SK-N-SH (cell line): ENCODE results near the gene LRRC43. TPM values are rescaled to one million over a fixed set of nuclear protein-coding genes. Genes with fewer than 3 reads are reported as not detected.

Experiments
- CTCF ChIA-PET: fragments of 300-600, 350-600 bp; formaldehyde crosslinking; extraction: SDS; loops from one replicate; lab custom pipeline; 2021; lab: Yijun Ruan, JAX
- POLR2A ChIA-PET: fragments of 350-600 bp; sonication (Branson Sonifier 250); formaldehyde crosslinking; extraction: SDS; loops from one replicate; lab custom pipeline; 2020; ENCODE audit warnings: antibody characterized with exemption, inconsistent platforms; lab: Yijun Ruan, JAX
- DNase-seq: peaks from one replicate; pipeline ENCODE4 v3.0.0; 2012
- H2AFZ ChIP-seq: fragments of 200-600 bp; sonication (generic); 2 replicates; pipeline ENCODE4 v1.8.1; 2016; ENCODE audit warnings: antibody characterized with exemption, mild to moderate bottlenecking, low read depth
- H3F3A ChIP-seq: fragments of 200-600 bp; sonication (generic); replicated peaks from 2 replicates; pipeline ENCODE3; 2016; ENCODE audit warnings: antibody characterized with exemption, mild to moderate bottlenecking; ENCODE audit not compliant: insufficient read depth
- H3K27ac ChIP-seq, 2 experiments: fragments of 200-500 bp in 1 of 2; fragments of 200-600 bp in 1 of 2; sonication (Bioruptor generic) in 1 of 2; sonication (generic), shearing (Covaris generic) in 1 of 2; 2 replicates each; pipeline versions ENCODE4 v1.5.1 to v1.6.1; 2014 to 2016; ENCODE audit warnings: low read depth in 2 of 2, inconsistent platforms in 1 of 2, low read length in 1 of 2, mild to moderate bottlenecking in 1 of 2, mixed read lengths in 1 of 2
- H3K27me3 ChIP-seq: fragments of 200-600 bp; sonication (generic), shearing (Covaris generic); 2 replicates; pipeline ENCODE4 v1.6.1; 2016; ENCODE audit warnings: mixed run types; ENCODE audit not compliant: insufficient read depth
- H3K36me3 ChIP-seq, 2 experiments: fragments of 200-500 bp in 1 of 2; fragments of 200-600 bp in 1 of 2; sonication (Bioruptor generic) in 1 of 2; sonication (generic) in 1 of 2; replicated peaks in 1 of 2; 2 replicates each; pipeline versions ENCODE3 to v1.5.1; 2014 to 2016; ENCODE audit warnings: low read length in 1 of 2, mild to moderate bottlenecking in 1 of 2; ENCODE audit not compliant: insufficient read depth in 2 of 2, control insufficient read depth in 1 of 2
- H3K4me1 ChIP-seq, 2 experiments: fragments of 200-500 bp in 1 of 2; fragments of 200-600 bp in 1 of 2; sonication (Bioruptor generic) in 1 of 2; sonication (generic), shearing (Covaris generic) in 1 of 2; 2 replicates each; pipeline versions ENCODE4 v1.5.1 to v1.6.1; 2014 to 2016; ENCODE audit warnings: low read depth in 1 of 2, low read length in 1 of 2, mixed run types in 1 of 2; ENCODE audit not compliant: insufficient read depth in 2 of 2, control insufficient read depth in 1 of 2
- H3K4me2 ChIP-seq: fragments of 200-600 bp; sonication (generic), shearing (Covaris generic); 2 replicates; pipeline ENCODE4 v1.6.1; 2017; ENCODE audit warnings: mixed run types
- H3K4me3 ChIP-seq, 2 experiments: fragments of 200-500 bp in 1 of 2; fragments of 200-600 bp in 1 of 2; sonication (Bioruptor generic) in 1 of 2; sonication (generic), shearing (Covaris generic) in 1 of 2; 2 replicates each; pipeline versions ENCODE4 v1.5.1 to v1.8.1; 2014 to 2016; ENCODE audit warnings: low read depth in 2 of 2, inconsistent platforms in 1 of 2, low read length in 1 of 2, mild to moderate bottlenecking in 1 of 2, mixed read lengths in 1 of 2, moderate library complexity in 1 of 2
- H3K79me2 ChIP-seq: fragments of 200-600 bp; sonication (generic); 2 replicates; pipeline ENCODE4 v1.8.1; 2017; ENCODE audit warnings: mild to moderate bottlenecking; ENCODE audit not compliant: insufficient read depth
- H3K9ac ChIP-seq: fragments of 200-600 bp; sonication (generic); 2 replicates; pipeline ENCODE4 v1.6.1; 2017; ENCODE audit warnings: mixed run types
- H3K9me2 ChIP-seq: fragments of 200-600 bp; sonication (generic); 2 replicates; pipeline ENCODE4 v1.6.1; 2017; ENCODE audit warnings: mixed run types
- H3K9me3 ChIP-seq: fragments of 200-600 bp; sonication (generic); 2 replicates; pipeline ENCODE4 v1.6.1; 2017; ENCODE audit warnings: mixed run types, mild to moderate bottlenecking, moderate library complexity
- H4K20me1 ChIP-seq: fragments of 200-600 bp; sonication (generic); 2 replicates; pipeline ENCODE4 v1.6.1; 2017; ENCODE audit warnings: mild to moderate bottlenecking, mixed run types; ENCODE audit not compliant: insufficient read depth
- EP300 ChIP-seq, 2 experiments: IDR thresholded peaks; 2 replicates each; pipeline versions ENCODE4 v1.4.0 to v1.6.1; 2012; ENCODE audit warnings: borderline replicate concordance in 1 of 2, low read depth in 1 of 2, low read length in 1 of 2
- FOSL2 ChIP-seq: IDR thresholded peaks from 2 replicates; pipeline ENCODE4 v1.4.0; 2012; ENCODE audit warnings: low read depth, mild to moderate bottlenecking, moderate library complexity, borderline replicate concordance
- FOXJ3 ChIP-seq: sonication (generic); formaldehyde crosslinking; IDR thresholded peaks from 2 replicates; pipeline ENCODE4 v1.5.1; 2020; ENCODE audit warnings: mild to moderate bottlenecking, missing genetic modification reagents
- NRF1 ChIP-seq: IDR thresholded peaks from 2 replicates; pipeline ENCODE4 v1.6.1; 2012; ENCODE audit warnings: low read depth, mild to moderate bottlenecking, low read length
- POLR2AphosphoS5 ChIP-seq: IDR thresholded peaks from 2 replicates; pipeline ENCODE4 v1.6.1; 2012; ENCODE audit warnings: low read depth, low read length
- RCOR1 ChIP-seq: fragments of 150-350 bp; IDR thresholded peaks from 2 replicates; pipeline ENCODE4 v1.6.1; 2017; ENCODE audit warnings: antibody characterized with exemption, low read length
- SIN3A ChIP-seq: IDR thresholded peaks from 2 replicates; pipeline ENCODE4 v1.6.1; 2012; ENCODE audit warnings: low read depth, mild to moderate bottlenecking, low read length, moderate library complexity, borderline replicate concordance
- SMC3 ChIP-seq: IDR thresholded peaks from 2 replicates; pipeline ENCODE4 v1.6.1; 2012; ENCODE audit warnings: low read depth, low read length, improper control_type of control experiment
- TCF12 ChIP-seq: IDR thresholded peaks from 2 replicates; pipeline ENCODE4 v1.4.0; 2012
- TEAD4 ChIP-seq: IDR thresholded peaks from 2 replicates; pipeline ENCODE4 v1.4.0; 2012; ENCODE audit warnings: mild to moderate bottlenecking, borderline replicate concordance; ENCODE audit not compliant: insufficient read depth
- WGBS: methylation state at CpG from one replicate; pipeline ENCODE4 v1.1.6; 2017; ENCODE audit warnings: low lambda C conversion rate; 5-methylcytosine and 5-hydroxymethylcytosine counted together
- polyA plus RNA-seq, 3 experiments: library from polyadenylated mRNA; depleted of rRNA; stranded (reverse); fragments of >200 nt; gene quantifications; 2 replicates each; pipeline ENCODE4 v1.2.3, GENCODE V29; 2012
- TF ChIP-seq, protein P1 (sequence below): fragments of 150-350 bp; IDR thresholded peaks from 2 replicates; pipeline ENCODE4 v1.6.1; 2016; ENCODE audit warnings: mild to moderate bottlenecking, low read depth, low read length
- TF ChIP-seq, protein P2 (sequence below): fragments of 150-350 bp; IDR thresholded peaks from 2 replicates; pipeline ENCODE4 v1.6.1; 2017; ENCODE audit warnings: antibody characterized with exemption, low read length, low read depth, borderline replicate concordance

Gene LRRC43
- polyA plus RNA-seq, 1 of the 3 experiments (the other 2 are of a cell fraction) = 0.94 TPM

DNA sequence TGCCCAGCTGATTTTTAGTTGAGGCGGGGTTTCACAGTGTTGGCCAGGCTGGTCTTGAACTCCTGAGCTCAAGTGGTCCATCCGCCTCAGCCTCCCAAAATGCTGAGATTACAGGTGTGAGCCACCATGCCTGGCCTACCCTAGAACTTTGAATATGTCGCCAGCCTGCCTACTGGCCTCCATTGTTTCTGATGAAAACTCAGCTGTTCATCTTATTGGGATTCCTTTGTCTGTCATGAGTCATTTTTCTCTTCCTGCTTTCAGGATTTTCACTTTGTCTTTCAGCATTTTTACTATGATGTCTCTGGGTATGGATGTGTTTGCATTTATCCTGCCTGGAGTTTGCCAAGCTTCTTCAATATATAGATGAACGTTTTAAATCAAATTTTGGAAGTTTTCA lies 12.5 kb downstream of the LRRC43 start:
- POLR2A ChIA-PET = no interaction called here
- no peak for DNase-seq
- TF ChIP-seq RCOR1 = no peak
- TF ChIP-seq, protein P1, sequence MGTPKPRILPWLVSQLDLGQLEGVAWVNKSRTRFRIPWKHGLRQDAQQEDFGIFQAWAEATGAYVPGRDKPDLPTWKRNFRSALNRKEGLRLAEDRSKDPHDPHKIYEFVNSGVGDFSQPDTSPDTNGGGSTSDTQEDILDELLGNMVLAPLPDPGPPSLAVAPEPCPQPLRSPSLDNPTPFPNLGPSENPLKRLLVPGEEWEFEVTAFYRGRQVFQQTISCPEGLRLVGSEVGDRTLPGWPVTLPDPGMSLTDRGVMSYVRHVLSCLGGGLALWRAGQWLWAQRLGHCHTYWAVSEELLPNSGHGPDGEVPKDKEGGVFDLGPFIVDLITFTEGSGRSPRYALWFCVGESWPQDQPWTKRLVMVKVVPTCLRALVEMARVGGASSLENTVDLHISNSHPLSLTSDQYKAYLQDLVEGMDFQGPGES = no peak
- TF ChIP-seq, all 33 proteins: peak for 0

DNA sequence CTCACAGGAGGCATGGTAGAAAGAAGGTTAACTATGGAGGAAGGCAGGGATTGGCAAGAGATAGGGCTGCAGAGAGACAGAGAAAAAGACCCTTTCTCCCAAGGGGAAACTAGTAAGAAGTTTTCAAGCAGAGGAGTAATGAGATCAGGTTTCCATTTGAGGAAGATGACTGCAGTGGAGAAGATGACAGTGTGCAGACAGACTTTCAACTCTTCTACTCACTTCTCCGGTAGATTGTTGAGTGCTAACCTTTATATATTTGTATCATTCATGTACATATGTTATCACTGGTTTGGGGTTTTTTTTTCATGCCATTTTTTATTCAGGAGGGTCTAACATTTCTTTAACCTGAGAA lies 14.7 kb downstream of the LRRC43 start:
- Histone ChIP-seq H2AFZ (no peak overlapping the region), H4K20me1 (no peaks in the 10 kb centered on the region), H3K36me3 (no peaks in the 10 kb centered on the region), H3K79me2 (no peaks in the 10 kb centered on the region), H3K4me3 (no peak overlapping the region), H3K4me2 (no peak overlapping the region), H3K9me2 (no peaks in the 10 kb centered on the region), H3K27me3 (no peaks in the 10 kb centered on the region), H3K27ac (no peak overlapping the region), H3K9ac (no peak overlapping the region), H3K4me1 (peaks cover 0 to 16% of the 10 kb centered on the region in 2 experiments; a peak in 2 of 4 replicates), H3F3A (no peaks in the 10 kb centered on the region), H3K9me3 (no peaks in the 10 kb centered on the region; the same call in 1 of the 2 replicates)
- WGBS = 65% methylated on average over 1 of the region's 1 CpG
- TF ChIP-seq POLR2AphosphoS5 (no peak), FOXJ3 (CRISPR knock-in tag) (no peak), EP300 (IDR thresholded peaks at IDR 0.05; ENCODE audit: borderline replicate concordance in 1 of 2, low read depth in 1 of 2, low read length in 1 of 2) (no peak), TCF12 (no peak), SIN3A (no peak), SMC3 (no peak), FOSL2 (no peak), NRF1 (no peak), TEAD4 (no peak)
- TF ChIP-seq, protein P2, sequence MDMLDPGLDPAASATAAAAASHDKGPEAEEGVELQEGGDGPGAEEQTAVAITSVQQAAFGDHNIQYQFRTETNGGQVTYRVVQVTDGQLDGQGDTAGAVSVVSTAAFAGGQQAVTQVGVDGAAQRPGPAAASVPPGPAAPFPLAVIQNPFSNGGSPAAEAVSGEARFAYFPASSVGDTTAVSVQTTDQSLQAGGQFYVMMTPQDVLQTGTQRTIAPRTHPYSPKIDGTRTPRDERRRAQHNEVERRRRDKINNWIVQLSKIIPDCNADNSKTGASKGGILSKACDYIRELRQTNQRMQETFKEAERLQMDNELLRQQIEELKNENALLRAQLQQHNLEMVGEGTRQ = no peak
- TF ChIP-seq, protein P1 = no peak
- DNase-seq = no peak
- POLR2A ChIA-PET = no interaction called here
- CTCF ChIA-PET = no interaction called here

More for the DNA sequence above, 12.5 kb downstream of the LRRC43 start:
- Histone ChIP-seq H3K4me3 (no peak overlapping the region), H4K20me1 (no peaks in the 10 kb centered on the region), H3K4me1 (no peaks in the 10 kb centered on the region; a peak in 1 of 4 replicates), H2AFZ (no peak overlapping the region), H3F3A (no peaks in the 10 kb centered on the region), H3K36me3 (no peaks in the 10 kb centered on the region), H3K9ac (no peak overlapping the region), H3K9me3 (no peaks in the 10 kb centered on the region; the same call in 1 of the 2 replicates), H3K27me3 (no peaks in the 10 kb centered on the region), H3K9me2 (no peaks in the 10 kb centered on the region), H3K27ac (no peak overlapping the region), H3K79me2 (no peaks in the 10 kb centered on the region), H3K4me2 (no peak overlapping the region)
- 71% methylated on average over 4 of the region's 4 CpGs for WGBS
- CTCF ChIA-PET = interaction anchor here (1.1 to 2.5 kb wide), 3 partner anchors 72 to 160 kb away, joined by 3 to 11 read pairs (median 5); no protein-coding TSS in a partner anchor
